Stimulated activated CD8-positive, alpha-beta memory T cell treated with anti-CD3 and anti-CD28 coated beads, Interleukin-4, amount 100 ng/mL, for 4 hours (primary cell): ENCODE measurements around the gene GTF2H3.

ENCODE experiments used
- DNase-seq, 2 donors: peaks; one replicate each; pipeline ENCODE4 v3.0.0-alpha.2; 2020; ENCODE audit warnings: low read depth in 2 of 2, low spot score in 1 of 2

The GTF2H3 gene

DNA sequence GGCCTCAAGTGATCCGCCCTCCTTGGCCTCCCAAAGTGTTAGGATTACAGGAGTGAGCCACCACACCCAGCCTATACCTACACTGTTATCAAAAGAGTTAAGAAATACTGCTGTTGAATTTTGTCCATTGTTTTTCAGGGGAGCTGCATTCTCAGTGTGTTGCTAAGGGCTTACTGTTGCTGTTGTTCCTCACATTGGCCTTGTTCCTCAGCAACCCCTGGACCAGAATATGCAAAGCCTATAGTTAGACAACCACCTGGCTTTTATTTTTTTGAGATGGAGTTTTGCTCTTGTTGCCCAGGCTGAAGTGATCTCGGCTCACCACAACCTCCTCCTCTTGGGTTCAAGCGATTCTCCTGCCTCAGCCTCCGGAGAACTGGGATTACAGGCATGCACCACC is 73.8 kb downstream of the GTF2H3 start:
- no peak for DNase-seq
